B cell (primary cell): ENCODE measurements around the gene PRDM4. TPM values are rescaled to one million over a fixed set of nuclear protein-coding genes. Genes with fewer than 3 reads are reported as not detected.

ENCODE experiments used
- ATAC-seq: fragments of 200-7000 bp; cut with Tn5 transposase; one replicate; pipeline ENCODE4 v1.10.0; 2021; ENCODE audit warnings: low read depth, mild to moderate bottlenecking, moderate number of reproducible peaks, moderate library complexity
- CTCF ChIA-PET: fragments of 350-600 bp; sonication (Branson Sonifier 250); formaldehyde crosslinking; loops from one replicate; lab custom pipeline; 2021; ENCODE audit warnings: antibody characterized with exemption, inconsistent platforms; lab: Charles Lee
- POLR2A ChIA-PET: fragments of 350-600 bp; sonication (Branson Sonifier 250); formaldehyde crosslinking; loops from one replicate; lab custom pipeline; 2021; ENCODE audit warnings: antibody characterized with exemption; lab: Charles Lee
- DNase-seq: peaks from one replicate; pipeline ENCODE4 v3.0.0; 2013
- H2AFZ ChIP-seq: 2 replicates; pipeline ENCODE4 v1.6.1; 2012; ENCODE audit warnings: mild to moderate bottlenecking, low read depth, low read length; ENCODE audit not compliant: insufficient read depth, poor library complexity, severe bottlenecking
- H3K27ac ChIP-seq, 2 donors: 1 replicate in 1 of 2; 2 replicates in 1 of 2; pipeline ENCODE4 v1.5.1; 2012 to 2013; ENCODE audit warnings: low read length in 2 of 2, mild to moderate bottlenecking in 2 of 2, moderate library complexity in 1 of 2
- H3K27me3 ChIP-seq, 4 experiments: fragments of 200-600 bp in 1 of 4; sonication (generic) in 1 of 4; replicated peaks in 1 of 4; 1 replicate in 2 of 4; 2 replicates in 2 of 4; pipeline versions ENCODE4 v1.6.1 to v1.7.0; 2013 to 2016; ENCODE audit warnings: low read length in 3 of 4, mild to moderate bottlenecking in 2 of 4, mixed read lengths in 1 of 4, moderate library complexity in 1 of 4; ENCODE audit not compliant: insufficient read depth in 4 of 4, control insufficient read depth in 3 of 4; ENCODE audit errors: control extremely low read depth in 1 of 4
- H3K36me3 ChIP-seq, 2 experiments: replicated peaks in 1 of 2; 1 replicate in 1 of 2; 2 replicates in 1 of 2; pipeline versions ENCODE4 v1.6.1 to v1.7.1; 2013; ENCODE audit warnings: low read length in 1 of 2; ENCODE audit not compliant: insufficient read depth in 2 of 2, control insufficient read depth in 1 of 2; ENCODE audit errors: control extremely low read depth in 1 of 2, extremely low read depth in 1 of 2
- H3K4me1 ChIP-seq, 2 donors: fragments of 200-600 bp in 1 of 2; sonication (generic) in 1 of 2; 1 replicate in 1 of 2; 2 replicates in 1 of 2; pipeline versions ENCODE4 v1.5.1 to v1.6.1; 2013 to 2017; ENCODE audit warnings: low read length in 2 of 2; ENCODE audit not compliant: control insufficient read depth in 2 of 2, insufficient read depth in 2 of 2
- H3K4me2 ChIP-seq: replicated peaks from 2 replicates; pipeline ENCODE3; 2012; ENCODE audit warnings: mild to moderate bottlenecking, low read depth, low read length; ENCODE audit not compliant: poor library complexity, severe bottlenecking
- H3K4me3 ChIP-seq, 5 experiments: fragments of 200-600 bp in 1 of 5; sonication (generic) in 1 of 5; 1 replicate in 3 of 5; 2 replicates in 2 of 5; pipeline versions ENCODE4 v1.5.1 to v1.7.0; 2011 to 2016; ENCODE audit warnings: low read length in 4 of 5, mild to moderate bottlenecking in 4 of 5, low read depth in 2 of 5, control low read depth in 1 of 5, moderate library complexity in 1 of 5; ENCODE audit not compliant: insufficient read depth in 1 of 5; ENCODE audit errors: control extremely low read depth in 1 of 5, extremely low read depth in 1 of 5
- H3K79me2 ChIP-seq: fragments of 200-600 bp; sonication (generic); one replicate; pipeline ENCODE4 v1.6.0; 2016; ENCODE audit warnings: low read length; ENCODE audit not compliant: control insufficient read depth, insufficient read depth
- H3K9ac ChIP-seq: fragments of 200-600 bp; sonication (generic); 2 replicates; pipeline ENCODE4 v1.6.1; 2017; ENCODE audit warnings: mild to moderate bottlenecking, low read length, moderate library complexity
- H3K9me3 ChIP-seq, 3 donors: one replicate each; pipeline versions ENCODE4 v1.6.1 to v1.7.1; 2013; ENCODE audit warnings: low read length in 2 of 3; ENCODE audit not compliant: control insufficient read depth in 2 of 3, insufficient read depth in 1 of 3; ENCODE audit errors: control extremely low read depth in 1 of 3
- H4K20me1 ChIP-seq: 2 replicates; pipeline ENCODE4 v1.6.0; 2012; ENCODE audit warnings: mild to moderate bottlenecking, low read length; ENCODE audit not compliant: insufficient read depth, control insufficient read depth, poor library complexity, severe bottlenecking
- H3K27ac Mint-ChIP-seq: one replicate; pipeline ENCODE4 v1.8.0; 2021; ENCODE audit warnings: mixed read lengths
- H3K27me3 Mint-ChIP-seq: one replicate; pipeline ENCODE4 v1.8.0; 2021; ENCODE audit warnings: mixed read lengths
- H3K4me1 Mint-ChIP-seq: one replicate; pipeline ENCODE4 v1.8.0; 2021; ENCODE audit warnings: mixed read lengths
- H3K4me3 Mint-ChIP-seq: one replicate; pipeline ENCODE4 v1.8.0; 2021; ENCODE audit warnings: mixed read lengths
- H3K9me3 Mint-ChIP-seq: one replicate; pipeline ENCODE4 v1.8.0; 2022; ENCODE audit warnings: mixed read lengths; ENCODE audit not compliant: insufficient read depth
- EZH2 ChIP-seq: IDR thresholded peaks from 2 replicates; pipeline ENCODE4 v1.6.1; 2012; ENCODE audit warnings: borderline replicate concordance, low read depth, mild to moderate bottlenecking, moderate library complexity, low read length; ENCODE audit not compliant: insufficient read depth, poor library complexity, severe bottlenecking
- WGBS: methylation state at CpG from one replicate; pipeline ENCODE4 v1.1.5; 2013; ENCODE audit warnings: missing lambda C conversion rate; ENCODE audit not compliant: insufficient coverage; 5-methylcytosine and 5-hydroxymethylcytosine counted together
- intact Hi-C: fragments of 100-400 bp; cut with micrococcal nuclease; formaldehyde crosslinking; loops from one replicate; pipeline ENCODE4 v1.10.0; 2022
- polyA plus RNA-seq: library from polyadenylated mRNA; depleted of rRNA; stranded (reverse); fragments of >200 nt; gene quantifications from 2 replicates; pipeline ENCODE4 v1.2.3, GENCODE V29; 2012
- total RNA-seq, 2 donors: library from RNA; stranded (reverse); fragments of 120-200 nt in 1 of 2; gene quantifications; 1 replicate in 1 of 2; 2 replicates in 1 of 2; pipeline versions ENCODE4 v1.2.3 to v1.2.4, GENCODE V29; 2013 to 2022
- TF ChIP-seq, protein P1 (sequence below): fragments of 200-600 bp; IDR thresholded peaks from one replicate; pipeline ENCODE4 v1.8.0; 2022; ENCODE audit warnings: antibody characterized with exemption, mild to moderate bottlenecking

Gene PRDM4
- total and polyA plus RNA-seq, 2 donors (not counting 1 experiment from before 2014, with no cell fraction given), result 50.1 to 117 TPM

DNA sequence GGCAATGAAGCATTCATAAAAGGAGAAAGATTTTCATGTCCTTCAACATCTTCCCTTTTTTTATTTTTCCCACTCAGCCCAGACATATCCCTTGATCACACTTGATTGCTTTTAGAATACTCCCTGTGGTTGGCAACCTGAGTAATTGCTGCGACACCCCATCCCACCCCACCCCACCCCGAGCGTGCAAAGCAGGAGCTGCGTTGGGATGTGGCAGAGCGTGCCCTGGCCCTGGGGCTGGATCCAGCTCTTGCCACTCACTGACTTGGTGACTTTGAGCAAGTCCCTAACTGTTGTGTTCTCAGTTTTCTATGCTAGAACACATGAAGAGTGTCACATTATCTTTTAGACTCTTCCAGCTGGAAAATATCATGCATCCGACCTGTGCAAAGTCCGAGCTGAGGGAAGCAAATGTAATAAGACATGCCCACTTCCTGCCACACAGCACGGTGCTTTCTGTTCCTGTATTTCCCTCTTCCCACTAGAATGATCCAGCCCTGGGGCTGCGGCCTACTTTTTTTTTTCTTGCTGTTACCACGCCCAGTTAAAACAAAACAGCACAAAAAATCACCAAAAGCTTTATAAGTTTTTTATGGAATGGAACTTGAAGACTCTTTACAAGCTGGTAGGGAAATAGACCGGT, 17.6 kb upstream of the PRDM4 start:
- H3K4me1 ChIP-seq, result peaks cover 27 to 33% of the 10 kb centered on the region in 2 donors
- 46% methylated on average over 6 of the region's 11 CpGs for WGBS

DNA sequence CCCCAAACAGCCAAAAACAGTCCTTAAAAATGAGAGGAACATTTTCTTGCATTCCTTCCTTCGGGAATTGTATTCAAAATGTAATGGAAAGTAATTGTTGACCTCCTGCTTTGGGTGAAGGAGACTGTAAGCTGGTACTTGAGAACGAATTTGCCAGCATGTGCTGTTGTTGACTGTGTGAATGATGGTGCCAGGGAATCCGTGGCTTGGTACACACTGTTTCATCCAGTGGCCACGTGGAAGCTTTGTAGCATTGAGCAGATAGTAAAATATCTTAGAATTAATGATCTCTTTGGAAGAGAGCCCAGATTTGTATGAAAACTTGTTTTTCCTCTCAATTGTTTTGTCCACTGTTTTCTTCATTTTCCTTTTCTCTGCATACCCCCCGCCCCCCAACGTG, 15.2 kb upstream of the PRDM4 start:
- intact Hi-C loops, result no loop called here
- peaks cover 31% of the 10 kb centered on the region for H3K4me1 Mint-ChIP-seq
- Histone ChIP-seq H3K27ac (no peak overlapping the region), H3K36me3 (no peaks in the 10 kb centered on the region), H3K4me3 (no peak overlapping the region), H3K9ac (no peak overlapping the region), H3K9me3 (no peaks in the 10 kb centered on the region), H2AFZ (no peak overlapping the region), H3K27me3 (peaks cover 2 to 35% (median 26%) of the 10 kb centered on the region in 4 experiments), H3K79me2 (no peaks in the 10 kb centered on the region), H3K4me1 (peaks cover 23 to 33% of the 10 kb centered on the region in 2 donors), H3K4me2 (no peak overlapping the region), H4K20me1 (no peaks in the 10 kb centered on the region)
- H3K27me3 Mint-ChIP-seq, result peaks cover 43% of the 10 kb centered on the region
- no peak overlapping the region for H3K27ac Mint-ChIP-seq
- ATAC-seq (no peak), DNase-seq (no peak)
- no peak for TF ChIP-seq EZH2
- TF ChIP-seq, protein P1, sequence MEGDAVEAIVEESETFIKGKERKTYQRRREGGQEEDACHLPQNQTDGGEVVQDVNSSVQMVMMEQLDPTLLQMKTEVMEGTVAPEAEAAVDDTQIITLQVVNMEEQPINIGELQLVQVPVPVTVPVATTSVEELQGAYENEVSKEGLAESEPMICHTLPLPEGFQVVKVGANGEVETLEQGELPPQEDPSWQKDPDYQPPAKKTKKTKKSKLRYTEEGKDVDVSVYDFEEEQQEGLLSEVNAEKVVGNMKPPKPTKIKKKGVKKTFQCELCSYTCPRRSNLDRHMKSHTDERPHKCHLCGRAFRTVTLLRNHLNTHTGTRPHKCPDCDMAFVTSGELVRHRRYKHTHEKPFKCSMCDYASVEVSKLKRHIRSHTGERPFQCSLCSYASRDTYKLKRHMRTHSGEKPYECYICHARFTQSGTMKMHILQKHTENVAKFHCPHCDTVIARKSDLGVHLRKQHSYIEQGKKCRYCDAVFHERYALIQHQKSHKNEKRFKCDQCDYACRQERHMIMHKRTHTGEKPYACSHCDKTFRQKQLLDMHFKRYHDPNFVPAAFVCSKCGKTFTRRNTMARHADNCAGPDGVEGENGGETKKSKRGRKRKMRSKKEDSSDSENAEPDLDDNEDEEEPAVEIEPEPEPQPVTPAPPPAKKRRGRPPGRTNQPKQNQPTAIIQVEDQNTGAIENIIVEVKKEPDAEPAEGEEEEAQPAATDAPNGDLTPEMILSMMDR, result no peak
- CTCF ChIA-PET, result interaction anchor here (0.6 kb wide), 1 partner anchor 1373 kb away, joined by 3 read pairs; no protein-coding TSS in a partner anchor
- WGBS, result 31% methylated on average over 2 of the region's 6 CpGs
- H3K9me3 Mint-ChIP-seq, result no peaks in the 10 kb centered on the region
- POLR2A ChIA-PET, result interaction anchor here (0.5 kb wide), 1 partner anchor 731 kb away, joined by 3 read pairs; no protein-coding TSS in a partner anchor
- no peak overlapping the region for H3K4me3 Mint-ChIP-seq

More for the DNA sequence above, 17.6 kb upstream of the PRDM4 start:
- Histone ChIP-seq H3K4me2 (no peak overlapping the region), H3K27ac (no peak overlapping the region), H3K27me3 (peaks cover 2 to 32% (median 26%) of the 10 kb centered on the region in 4 experiments), H3K9ac (no peak overlapping the region), H4K20me1 (no peaks in the 10 kb centered on the region), H3K79me2 (no peaks in the 10 kb centered on the region), H2AFZ (no peak overlapping the region), H3K9me3 (no peaks in the 10 kb centered on the region), H3K4me3 (no peak overlapping the region), H3K36me3 (no peaks in the 10 kb centered on the region)
- CTCF ChIA-PET, result no interaction called here
- H3K4me1 Mint-ChIP-seq, result peaks cover 31% of the 10 kb centered on the region
- no peak overlapping the region for H3K27ac Mint-ChIP-seq
- intact Hi-C loops, result no loop called here
- peaks cover 39% of the 10 kb centered on the region for H3K27me3 Mint-ChIP-seq
- no peaks in the 10 kb centered on the region for H3K9me3 Mint-ChIP-seq
- POLR2A ChIA-PET, result no interaction called here
- DNase-seq (no peak), ATAC-seq (no peak)
- TF ChIP-seq, protein P1, result no peak
- no peak for TF ChIP-seq EZH2
- no peak overlapping the region for H3K4me3 Mint-ChIP-seq
